KMS-11 (cell line): Measurements from ENCODE around the gene CHMP6.
"Not testable (repeated sequence)": the region's sequence is repeated elsewhere in the genome, so short reads cannot be mapped to it uniquely, and the experiment has no call there.

Experiments used
- H2AFZ ChIP-seq: fragments of 200-600 bp; sonication (generic); 2 replicates; pipeline ENCODE4 v1.6.1; 2016; ENCODE audit warnings: antibody characterized with exemption, mixed run types, low read depth
- H3K27ac ChIP-seq: fragments of 200-600 bp; sonication (generic); 2 replicates; pipeline ENCODE4 v1.6.1; 2016; ENCODE audit warnings: mild to moderate bottlenecking, mixed run types
- H3K27me3 ChIP-seq: fragments of 200-600 bp; sonication (generic); 2 replicates; pipeline ENCODE4 v1.6.1; 2017; ENCODE audit warnings: mild to moderate bottlenecking, low read depth, mixed run types, moderate library complexity; ENCODE audit not compliant: insufficient read depth
- H3K36me3 ChIP-seq: fragments of 200-600 bp; sonication (generic); 2 replicates; pipeline ENCODE4 v1.6.1; 2017; ENCODE audit warnings: mild to moderate bottlenecking, mixed run types; ENCODE audit not compliant: insufficient read depth
- H3K4me1 ChIP-seq: fragments of 200-600 bp; sonication (generic); 2 replicates; pipeline ENCODE4 v1.6.1; 2016; ENCODE audit warnings: mild to moderate bottlenecking, low read depth, mixed run types; ENCODE audit not compliant: poor library complexity, severe bottlenecking
- H3K4me2 ChIP-seq: fragments of 200-600 bp; sonication (generic); 2 replicates; pipeline ENCODE4 v1.7.0; 2016; ENCODE audit warnings: mild to moderate bottlenecking, mixed run types
- H3K4me3 ChIP-seq: fragments of 200-600 bp; sonication (generic); IDR thresholded peaks from 2 replicates; pipeline ENCODE4 v1.6.1; 2017; ENCODE audit warnings: low read depth, low read length, mixed read lengths; ENCODE audit not compliant: insufficient read depth
- H3K79me2 ChIP-seq: fragments of 200-600 bp; sonication (generic); 2 replicates; pipeline ENCODE4 v1.6.1; 2016; ENCODE audit warnings: low read depth, mixed run types; ENCODE audit not compliant: insufficient read depth
- H3K9ac ChIP-seq: fragments of 200-600 bp; sonication (generic); 2 replicates; pipeline ENCODE4 v1.6.1; 2016; ENCODE audit warnings: mild to moderate bottlenecking, mixed run types
- H4K20me1 ChIP-seq: fragments of 200-600 bp; sonication (generic); 2 replicates; pipeline ENCODE4 v1.6.1; 2016; ENCODE audit warnings: mild to moderate bottlenecking, mixed run types; ENCODE audit not compliant: insufficient read depth
- TF ChIP-seq, protein P1 (sequence below): fragments of 200-600 bp; sonication (generic); conservative IDR thresholded peaks from 2 replicates; pipeline ENCODE4 v1.6.1; 2017; ENCODE audit warnings: low read depth, mild to moderate bottlenecking, antibody characterized with exemption, low read length, moderate library complexity, mixed read lengths

CHMP6 gene

DNA sequence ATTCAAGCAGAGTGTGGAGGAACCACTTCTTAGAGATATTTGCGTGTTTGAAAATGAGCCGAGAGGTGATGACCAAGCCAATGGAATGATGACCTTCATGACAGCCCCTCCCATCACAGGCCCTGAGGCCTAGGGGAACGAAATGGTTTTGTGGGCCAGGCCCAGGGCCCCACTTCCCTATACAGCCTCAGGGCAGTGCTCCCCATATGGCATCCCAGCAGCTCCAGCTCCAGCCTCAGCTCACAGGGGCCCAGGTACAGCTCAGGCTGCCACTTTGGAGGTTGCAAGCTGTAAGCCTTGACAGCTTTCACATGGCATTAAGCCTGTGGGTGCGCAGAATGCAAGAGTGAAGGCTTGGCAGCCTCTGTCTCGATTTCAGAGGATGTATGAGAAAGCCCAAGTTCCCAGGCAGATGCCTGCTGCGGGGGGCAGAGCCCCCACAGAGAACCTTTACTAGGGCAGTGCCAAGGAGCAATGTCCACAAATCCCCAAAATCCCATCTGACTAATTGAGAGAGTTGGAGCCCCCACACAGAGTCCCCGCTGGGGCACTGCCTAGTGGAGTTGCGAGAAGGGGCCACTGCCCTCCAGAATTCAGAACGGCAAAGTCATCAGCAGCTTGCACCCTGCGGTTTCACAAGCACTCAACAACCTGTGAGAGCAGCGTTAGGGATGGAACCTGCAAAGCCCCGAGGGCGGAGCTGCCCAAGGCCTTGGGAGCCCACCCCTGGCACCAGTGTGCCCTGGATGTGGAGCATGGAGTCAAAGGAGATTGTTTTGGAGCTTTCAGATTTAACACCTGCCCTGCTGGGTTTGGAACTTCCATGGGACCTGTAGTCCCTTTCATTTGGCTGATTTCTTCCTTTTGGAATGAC, 21.2 kb downstream of the CHMP6 start:
- no peaks in the 10 kb centered on the region for H3K36me3 ChIP-seq
- TF ChIP-seq, protein P1, sequence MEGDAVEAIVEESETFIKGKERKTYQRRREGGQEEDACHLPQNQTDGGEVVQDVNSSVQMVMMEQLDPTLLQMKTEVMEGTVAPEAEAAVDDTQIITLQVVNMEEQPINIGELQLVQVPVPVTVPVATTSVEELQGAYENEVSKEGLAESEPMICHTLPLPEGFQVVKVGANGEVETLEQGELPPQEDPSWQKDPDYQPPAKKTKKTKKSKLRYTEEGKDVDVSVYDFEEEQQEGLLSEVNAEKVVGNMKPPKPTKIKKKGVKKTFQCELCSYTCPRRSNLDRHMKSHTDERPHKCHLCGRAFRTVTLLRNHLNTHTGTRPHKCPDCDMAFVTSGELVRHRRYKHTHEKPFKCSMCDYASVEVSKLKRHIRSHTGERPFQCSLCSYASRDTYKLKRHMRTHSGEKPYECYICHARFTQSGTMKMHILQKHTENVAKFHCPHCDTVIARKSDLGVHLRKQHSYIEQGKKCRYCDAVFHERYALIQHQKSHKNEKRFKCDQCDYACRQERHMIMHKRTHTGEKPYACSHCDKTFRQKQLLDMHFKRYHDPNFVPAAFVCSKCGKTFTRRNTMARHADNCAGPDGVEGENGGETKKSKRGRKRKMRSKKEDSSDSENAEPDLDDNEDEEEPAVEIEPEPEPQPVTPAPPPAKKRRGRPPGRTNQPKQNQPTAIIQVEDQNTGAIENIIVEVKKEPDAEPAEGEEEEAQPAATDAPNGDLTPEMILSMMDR = no peak
- H3K4me1 ChIP-seq = no peaks in the 10 kb centered on the region
- H3K9ac ChIP-seq = no peak overlapping the region
- no peak overlapping the region for H3K4me3 ChIP-seq
- no peak overlapping the region for H2AFZ ChIP-seq
- H3K4me2 ChIP-seq = no peak overlapping the region
- H3K27me3 ChIP-seq = peaks cover 96% of the 10 kb centered on the region
- H4K20me1 ChIP-seq = no peaks in the 10 kb centered on the region
- H3K79me2 ChIP-seq = no peaks in the 10 kb centered on the region
- H3K27ac ChIP-seq = no peak overlapping the region

DNA sequence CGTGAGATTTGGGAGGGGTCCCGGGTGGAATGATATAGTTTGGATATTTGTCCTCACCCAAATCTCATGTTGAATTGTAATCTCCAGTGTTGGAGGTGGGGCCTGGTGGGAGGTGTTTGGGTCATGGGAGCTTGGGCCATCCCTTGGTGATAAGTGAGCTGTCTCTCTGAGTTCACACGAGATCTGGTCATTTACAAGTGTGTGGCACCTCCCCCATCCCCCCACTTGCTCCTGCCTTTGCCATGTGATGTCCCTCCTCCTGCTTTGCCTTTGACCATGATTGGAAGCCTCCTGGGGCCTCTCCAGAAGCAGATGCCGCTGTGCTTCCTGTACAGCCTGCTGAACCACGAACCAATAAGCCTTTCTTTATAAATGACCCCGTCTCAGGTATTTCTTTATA, 22.0 kb downstream of the CHMP6 start:
- no peak overlapping the region for H2AFZ ChIP-seq
- no peaks in the 10 kb centered on the region for H3K79me2 ChIP-seq
- no peak overlapping the region for H3K27ac ChIP-seq
- no peaks in the 10 kb centered on the region for H4K20me1 ChIP-seq
- no peaks in the 10 kb centered on the region for H3K36me3 ChIP-seq
- H3K27me3 ChIP-seq = peaks cover 96% of the 10 kb centered on the region
- no peak overlapping the region for H3K9ac ChIP-seq
- no peak overlapping the region for H3K4me2 ChIP-seq
- TF ChIP-seq, protein P1 = no peak
- no peaks in the 10 kb centered on the region for H3K4me1 ChIP-seq
- no peak overlapping the region for H3K4me3 ChIP-seq

DNA sequence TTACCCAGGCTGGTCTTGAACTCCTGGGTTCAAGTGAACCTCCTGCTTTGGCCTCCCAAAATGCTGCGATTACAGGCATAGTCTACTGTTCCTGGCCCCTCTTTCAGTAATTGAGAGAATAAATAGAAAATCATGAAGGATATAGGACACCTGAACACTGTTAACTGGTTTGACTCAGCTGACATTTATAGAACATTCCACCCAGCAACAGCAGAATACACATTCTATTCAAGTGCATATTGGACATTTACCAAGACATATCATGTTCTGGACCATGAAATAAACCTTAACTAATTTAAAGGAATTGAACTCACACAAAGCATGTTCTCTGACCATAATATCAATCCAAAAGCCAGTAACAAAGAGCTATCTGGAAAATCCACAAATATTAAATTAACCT, 23.5 kb downstream of the CHMP6 start:
- TF ChIP-seq, protein P1 = no peak
- no peaks in the 10 kb centered on the region for H3K4me1 ChIP-seq
- H3K4me3 ChIP-seq = no peak overlapping the region

DNA sequence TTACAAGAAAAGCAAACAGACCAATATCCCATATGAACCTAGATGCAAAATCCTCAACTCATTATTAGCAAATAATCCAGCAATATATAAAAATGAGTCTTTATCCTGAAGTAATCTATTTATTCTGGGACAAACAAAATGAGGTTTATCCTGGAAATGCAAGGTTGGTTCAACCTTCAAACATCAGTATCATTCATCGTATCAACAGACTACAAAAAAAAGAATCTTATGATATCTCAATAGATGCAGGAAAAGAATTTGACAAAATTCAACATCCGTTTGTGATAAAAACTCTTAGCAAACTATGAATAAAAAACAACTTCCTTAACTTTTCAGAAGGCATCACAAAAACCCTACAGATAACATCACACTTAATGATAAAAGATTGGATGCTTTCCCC, 24.9 kb downstream of the CHMP6 start:
- Histone ChIP-seq H3K4me3 (no peak overlapping the region), H4K20me1 (no peaks in the 10 kb centered on the region), H2AFZ (no peak overlapping the region), H3K4me1 (no peaks in the 10 kb centered on the region), H3K27ac (no peak overlapping the region), H3K27me3 (peaks cover 96% of the 10 kb centered on the region), H3K4me2 (no peak overlapping the region), H3K36me3 (no peaks in the 10 kb centered on the region), H3K79me2 (no peaks in the 10 kb centered on the region), H3K9ac (no peak overlapping the region)
- TF ChIP-seq, protein P1 = no peak

More for the DNA sequence above, 23.5 kb downstream of the CHMP6 start:
- Histone ChIP-seq H2AFZ (no peak overlapping the region), H3K4me2 (no peak overlapping the region), H3K79me2 (no peaks in the 10 kb centered on the region), H3K9ac (no peak overlapping the region), H3K27me3 (peaks cover 97% of the 10 kb centered on the region), H3K36me3 (no peaks in the 10 kb centered on the region), H3K27ac (no peak overlapping the region), H4K20me1 (no peaks in the 10 kb centered on the region)

DNA sequence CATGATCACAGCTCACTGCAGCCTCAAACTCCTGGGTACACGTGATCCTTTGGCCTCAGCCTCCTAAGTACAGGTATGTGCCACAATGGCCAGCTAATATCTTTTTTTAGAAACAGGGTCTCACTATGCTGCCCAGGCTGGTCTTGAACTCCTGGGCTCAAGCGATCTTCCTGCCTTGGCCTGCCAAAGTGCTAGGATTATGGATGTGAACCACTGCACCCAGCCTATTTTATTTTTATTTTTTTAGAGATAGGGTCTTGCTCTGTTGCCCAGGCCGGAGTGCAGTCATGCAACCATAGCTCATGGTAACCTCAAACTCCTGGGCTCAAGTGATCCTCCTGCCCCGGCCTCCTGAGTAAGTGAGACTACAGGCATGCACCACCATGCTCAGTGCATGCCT, 25.7 kb downstream of the CHMP6 start:
- not testable (repeated sequence) for H3K4me1 ChIP-seq, H3K9ac ChIP-seq, H4K20me1 ChIP-seq, H3K79me2 ChIP-seq, H3K4me2 ChIP-seq, H2AFZ ChIP-seq, H3K4me3 ChIP-seq, H3K27ac ChIP-seq, H3K36me3 ChIP-seq
- H3K27me3 ChIP-seq = peaks cover 95% of the 10 kb centered on the region
